ENCODE results near the gene ZBTB8A. TPM values are rescaled to one million over a fixed set of nuclear protein-coding genes. Genes with fewer than 3 reads are reported as not detected.
"Not testable (repeated sequence)": the region's sequence is repeated elsewhere in the genome, so short reads cannot be mapped to it uniquely, and the experiment has no call there.

The ZBTB8A gene
- total RNA-seq, 1 donor from 2014 or later = 15.9 TPM

DNA sequence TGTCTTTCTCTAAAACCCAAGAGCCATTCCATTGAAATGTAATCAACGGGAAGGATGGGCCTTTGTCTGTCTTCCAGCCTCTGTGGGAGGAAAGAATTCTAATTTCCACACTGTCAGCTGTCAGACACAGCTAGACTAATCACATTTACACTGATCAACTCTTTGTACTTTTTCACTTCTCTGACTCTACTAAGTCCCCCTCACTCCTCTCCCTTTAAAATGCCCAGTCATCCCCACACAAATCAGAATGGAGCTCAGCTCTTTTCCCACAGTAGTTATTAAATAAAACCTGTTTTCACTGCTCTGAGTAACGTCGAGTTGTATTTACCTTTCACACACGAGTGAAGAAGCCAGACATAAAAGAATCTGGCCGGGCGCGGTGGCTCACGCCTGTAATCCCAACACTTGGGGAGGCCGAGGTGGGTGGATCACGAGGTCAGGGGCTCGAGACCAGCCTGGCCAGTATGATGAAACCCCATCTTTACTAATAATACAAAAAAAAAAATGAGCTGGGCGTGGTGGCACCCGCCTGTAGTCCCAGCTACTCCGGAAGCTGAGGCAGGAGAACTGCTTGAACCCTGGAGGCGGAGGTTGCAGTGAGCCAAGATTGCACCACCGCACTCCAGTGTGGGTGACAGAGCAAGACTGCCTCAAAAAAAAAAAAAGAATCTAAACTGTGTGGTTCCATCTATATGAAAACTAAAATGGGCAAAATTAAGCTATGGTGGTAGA lies 97.9 kb downstream of the ZBTB8A start:
- Histone ChIP-seq H3F3A (ENCODE audit: low read depth) (peaks cover 29% of the 10 kb centered on the region), H3K4me3 (no peak overlapping the region), H3K4me1 (peaks cover 14% of the 10 kb centered on the region), H3K4me2 (peak overlapping the region; percentile 55), H2AFZ (replicated peaks) (no peak overlapping the region), H3K36me3 (peaks cover 7% of the 10 kb centered on the region), H3K9me3 (ENCODE audit: low read depth) (no peaks in the 10 kb centered on the region), H3K9ac (no peak overlapping the region), H3K27me3 (no peaks in the 10 kb centered on the region), H4K20me1 (ENCODE audit: low read depth) (peaks cover 29% of the 10 kb centered on the region), H3K27ac (peak overlapping the region; percentile 93), H3K79me2 (ENCODE audit: low read depth) (peaks cover 72% of the 10 kb centered on the region)
- peak; percentile 81 for DNase-seq (ENCODE audit: low spot score)
- no peaks in the 10 kb centered on the region for H3K27me3 Mint-ChIP-seq (ENCODE audit: insufficient read depth, low read depth)
- TF ChIP-seq EZH2phosphoT487 (IDR thresholded peaks at IDR 0.05) (no peak), EZH2 (IDR thresholded peaks at IDR 0.05) (no peak)
- TF ChIP-seq, protein P1, sequence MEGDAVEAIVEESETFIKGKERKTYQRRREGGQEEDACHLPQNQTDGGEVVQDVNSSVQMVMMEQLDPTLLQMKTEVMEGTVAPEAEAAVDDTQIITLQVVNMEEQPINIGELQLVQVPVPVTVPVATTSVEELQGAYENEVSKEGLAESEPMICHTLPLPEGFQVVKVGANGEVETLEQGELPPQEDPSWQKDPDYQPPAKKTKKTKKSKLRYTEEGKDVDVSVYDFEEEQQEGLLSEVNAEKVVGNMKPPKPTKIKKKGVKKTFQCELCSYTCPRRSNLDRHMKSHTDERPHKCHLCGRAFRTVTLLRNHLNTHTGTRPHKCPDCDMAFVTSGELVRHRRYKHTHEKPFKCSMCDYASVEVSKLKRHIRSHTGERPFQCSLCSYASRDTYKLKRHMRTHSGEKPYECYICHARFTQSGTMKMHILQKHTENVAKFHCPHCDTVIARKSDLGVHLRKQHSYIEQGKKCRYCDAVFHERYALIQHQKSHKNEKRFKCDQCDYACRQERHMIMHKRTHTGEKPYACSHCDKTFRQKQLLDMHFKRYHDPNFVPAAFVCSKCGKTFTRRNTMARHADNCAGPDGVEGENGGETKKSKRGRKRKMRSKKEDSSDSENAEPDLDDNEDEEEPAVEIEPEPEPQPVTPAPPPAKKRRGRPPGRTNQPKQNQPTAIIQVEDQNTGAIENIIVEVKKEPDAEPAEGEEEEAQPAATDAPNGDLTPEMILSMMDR (IDR thresholded peaks at IDR 0.05) = no peak
- no peaks in the 10 kb centered on the region for H3K9me3 Mint-ChIP-seq
- peaks cover 10% of the 10 kb centered on the region for H3K36me3 Mint-ChIP-seq
- peak overlapping the region; percentile 38 for H3K4me3 Mint-ChIP-seq
- H3K27ac Mint-ChIP-seq = peak overlapping the region; percentile 85
- peaks cover 23% of the 10 kb centered on the region for H3K4me1 Mint-ChIP-seq

DNA sequence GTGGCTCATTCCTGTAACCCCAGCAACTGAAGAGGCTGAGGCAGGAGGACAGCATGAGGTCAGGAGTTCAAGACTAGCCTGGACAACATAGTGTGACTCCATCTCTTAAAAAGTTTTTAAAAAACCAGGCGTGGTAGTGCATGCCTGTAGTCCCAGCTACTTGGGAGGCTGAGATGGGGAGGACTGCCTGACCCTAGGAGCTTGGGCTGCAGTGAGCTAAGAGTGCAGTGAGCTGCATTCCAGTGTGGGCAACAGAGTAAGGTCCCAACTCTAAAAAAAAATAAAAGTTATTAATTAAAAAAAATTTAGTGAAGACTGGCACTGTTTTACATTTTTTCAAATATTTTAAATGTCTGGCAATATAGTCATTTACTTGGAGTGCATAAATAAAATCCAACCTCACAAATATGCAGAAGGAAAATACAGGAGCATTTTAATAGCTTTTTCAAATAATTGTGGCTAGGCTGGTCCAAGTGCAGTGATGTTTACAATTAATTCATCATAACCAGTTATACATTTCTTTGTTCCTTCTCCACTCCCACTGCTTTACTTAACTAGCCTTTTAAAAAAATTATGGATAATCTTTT lies 100.4 kb downstream of the ZBTB8A start:
- peaks cover 77% of the 10 kb centered on the region for H3K79me2 ChIP-seq (ENCODE audit: low read depth)
- no peak overlapping the region for H3K4me3 Mint-ChIP-seq
- DNase-seq (ENCODE audit: low spot score) = no peak
- peaks cover 12% of the 10 kb centered on the region for H3K36me3 Mint-ChIP-seq
- H3F3A ChIP-seq (ENCODE audit: low read depth) = peaks cover 31% of the 10 kb centered on the region
- no peaks in the 10 kb centered on the region for H3K9me3 Mint-ChIP-seq
- peaks cover 24% of the 10 kb centered on the region for H3K4me1 Mint-ChIP-seq
- no peak overlapping the region for H3K4me2 ChIP-seq
- H3K27ac Mint-ChIP-seq = no peak overlapping the region
- H3K27ac ChIP-seq = no peak overlapping the region
- no peaks in the 10 kb centered on the region for H3K36me3 ChIP-seq
- peaks cover 14% of the 10 kb centered on the region for H3K4me1 ChIP-seq
- peaks cover 29% of the 10 kb centered on the region for H4K20me1 ChIP-seq (ENCODE audit: low read depth)
- TF ChIP-seq EZH2 (IDR thresholded peaks at IDR 0.05) (no peak), EZH2phosphoT487 (IDR thresholded peaks at IDR 0.05) (no peak)
- TF ChIP-seq, protein P1 (IDR thresholded peaks at IDR 0.05) = no peak
- no peaks in the 10 kb centered on the region for H3K27me3 ChIP-seq
- H3K4me3 ChIP-seq = no peak overlapping the region
- no peak overlapping the region for H2AFZ ChIP-seq (replicated peaks)
- H3K9me3 ChIP-seq (ENCODE audit: low read depth) = no peaks in the 10 kb centered on the region
- no peaks in the 10 kb centered on the region for H3K27me3 Mint-ChIP-seq (ENCODE audit: insufficient read depth, low read depth)
- no peak overlapping the region for H3K9ac ChIP-seq

DNA sequence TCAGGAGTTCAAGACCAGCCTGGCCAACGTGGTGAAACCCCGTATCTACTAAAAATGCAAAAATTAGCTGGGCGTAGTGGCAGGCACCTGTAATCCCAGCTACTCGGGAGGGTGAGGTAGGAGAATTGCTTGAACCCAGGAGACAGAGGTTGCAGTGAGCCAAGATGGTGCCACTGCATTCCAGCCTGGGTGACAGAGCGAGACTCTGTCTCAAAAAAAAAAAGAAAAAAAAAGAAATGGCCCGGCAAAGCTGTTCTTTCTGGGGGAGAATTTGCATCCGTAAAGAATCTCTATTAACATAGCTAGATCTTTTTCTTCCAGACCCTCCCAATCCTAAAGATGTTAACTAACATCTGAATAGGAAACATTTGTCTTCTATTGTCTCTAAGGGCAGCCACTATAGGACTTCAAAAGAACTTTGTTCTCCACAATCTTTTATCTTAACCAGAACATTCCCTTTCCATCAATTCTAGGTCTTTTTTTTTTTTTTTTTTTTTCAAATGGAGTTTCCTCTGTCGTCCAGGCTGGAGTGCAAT lies 103.1 kb downstream of the ZBTB8A start:
- not testable (repeated sequence) for DNase-seq (ENCODE audit: low spot score); H3K27me3 ChIP-seq; H3K27ac Mint-ChIP-seq; H3K4me3 ChIP-seq; H3K9ac ChIP-seq; H3K4me1 ChIP-seq; H3K4me1 Mint-ChIP-seq; H3K27me3 Mint-ChIP-seq (ENCODE audit: insufficient read depth, low read depth); H3K4me2 ChIP-seq; H3K9me3 Mint-ChIP-seq; H3K36me3 ChIP-seq; H2AFZ ChIP-seq (replicated peaks); H3K27ac ChIP-seq; H3K4me3 Mint-ChIP-seq; H3K9me3 ChIP-seq (ENCODE audit: low read depth); H3K36me3 Mint-ChIP-seq
- peaks cover 17% of the 10 kb centered on the region for H3F3A ChIP-seq (ENCODE audit: low read depth)
- peaks cover 80% of the 10 kb centered on the region for H3K79me2 ChIP-seq (ENCODE audit: low read depth)
- H4K20me1 ChIP-seq (ENCODE audit: low read depth) = peaks cover 16% of the 10 kb centered on the region

DNA sequence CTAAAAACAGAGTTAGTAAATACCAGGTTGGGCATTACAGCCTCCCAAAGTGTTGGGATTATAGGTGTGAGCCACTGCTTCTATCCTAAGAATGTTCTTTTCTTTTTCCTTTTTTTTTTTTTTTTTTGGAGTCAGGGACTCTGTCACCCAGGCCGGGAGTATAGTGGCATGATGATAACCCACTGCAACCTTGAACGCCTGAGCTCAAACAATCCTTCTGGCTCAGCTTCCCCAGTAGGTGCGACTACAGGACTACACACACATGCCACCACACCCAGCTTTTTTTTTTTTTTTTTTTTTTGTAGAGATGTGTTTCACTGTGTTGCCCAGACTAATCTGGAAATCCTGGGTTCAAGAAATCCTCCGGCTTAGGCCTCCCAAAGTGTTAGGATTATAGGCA lies 105.2 kb downstream of the ZBTB8A start:
- peaks cover 4% of the 10 kb centered on the region for H3F3A ChIP-seq (ENCODE audit: low read depth)
- no peak overlapping the region for H3K4me2 ChIP-seq
- no peak overlapping the region for H2AFZ ChIP-seq (replicated peaks)
- H4K20me1 ChIP-seq (ENCODE audit: low read depth) = peaks cover 9% of the 10 kb centered on the region
- no peak overlapping the region for H3K4me3 Mint-ChIP-seq
- no peaks in the 10 kb centered on the region for H3K27me3 ChIP-seq
- no peak overlapping the region for H3K27ac ChIP-seq
- no peaks in the 10 kb centered on the region for H3K4me1 ChIP-seq
- peaks cover 13% of the 10 kb centered on the region for H3K36me3 Mint-ChIP-seq
- H3K4me3 ChIP-seq = no peak overlapping the region
- H3K4me1 Mint-ChIP-seq = peaks cover 10% of the 10 kb centered on the region
- DNase-seq (ENCODE audit: low spot score) = no peak
- H3K36me3 ChIP-seq = no peaks in the 10 kb centered on the region
- H3K9me3 ChIP-seq (ENCODE audit: low read depth) = no peaks in the 10 kb centered on the region
- TF ChIP-seq, protein P1 (IDR thresholded peaks at IDR 0.05) = no peak
- no peak for TF ChIP-seq EZH2 (IDR thresholded peaks at IDR 0.05)
- H3K9me3 Mint-ChIP-seq = no peaks in the 10 kb centered on the region
- peaks cover 81% of the 10 kb centered on the region for H3K79me2 ChIP-seq (ENCODE audit: low read depth)
- no peaks in the 10 kb centered on the region for H3K27me3 Mint-ChIP-seq (ENCODE audit: insufficient read depth, low read depth)
- H3K27ac Mint-ChIP-seq = no peak overlapping the region
- H3K9ac ChIP-seq = no peak overlapping the region

All from neural progenitor cell (in vitro differentiated cells).